Esophagus squamous epithelium (tissue), 4 donors: Measurements from ENCODE around the gene OR5B17.

Source experiments
- CTCF ChIP-seq, 6 experiments: fragments of 450-650 bp in 4 of 6; fragments of 200-600 bp in 2 of 6; sonication (generic) in 2 of 6; IDR thresholded peaks; one replicate each; pipeline ENCODE4 v1.5.1; 2016 to 2019; ENCODE audit warnings: antibody characterized with exemption in 6 of 6, mild to moderate bottlenecking in 4 of 6, moderate library complexity in 4 of 6
- POLR2A ChIP-seq, 4 donors: fragments of 450-650 bp; IDR thresholded peaks; one replicate each; pipeline ENCODE4 v1.6.1; 2017; ENCODE audit warnings: antibody characterized with exemption in 4 of 4, mild to moderate bottlenecking in 4 of 4, moderate library complexity in 3 of 4

- TF ChIP-seq CTCF (IDR thresholded peaks at IDR 0.05) (no peak), POLR2A (IDR thresholded peaks at IDR 0.05) (no peak)
Observed at GRCh38 chr11:58330861-58331260, 28.0 kb downstream of the OR5B17 start.
